NCI-H748 (cell line): ENCODE results near the gene PCNX3.
"Not testable (repeated sequence)": the region's sequence is repeated elsewhere in the genome, so short reads cannot be mapped to it uniquely, and the experiment has no call there.

Experiments
- DNase-seq: peaks from one replicate; lab custom pipeline; 2025; ENCODE audit not compliant: unreplicated experiment; lab: John Stamatoyannopoulos, UW

PCNX3 gene

DNA sequence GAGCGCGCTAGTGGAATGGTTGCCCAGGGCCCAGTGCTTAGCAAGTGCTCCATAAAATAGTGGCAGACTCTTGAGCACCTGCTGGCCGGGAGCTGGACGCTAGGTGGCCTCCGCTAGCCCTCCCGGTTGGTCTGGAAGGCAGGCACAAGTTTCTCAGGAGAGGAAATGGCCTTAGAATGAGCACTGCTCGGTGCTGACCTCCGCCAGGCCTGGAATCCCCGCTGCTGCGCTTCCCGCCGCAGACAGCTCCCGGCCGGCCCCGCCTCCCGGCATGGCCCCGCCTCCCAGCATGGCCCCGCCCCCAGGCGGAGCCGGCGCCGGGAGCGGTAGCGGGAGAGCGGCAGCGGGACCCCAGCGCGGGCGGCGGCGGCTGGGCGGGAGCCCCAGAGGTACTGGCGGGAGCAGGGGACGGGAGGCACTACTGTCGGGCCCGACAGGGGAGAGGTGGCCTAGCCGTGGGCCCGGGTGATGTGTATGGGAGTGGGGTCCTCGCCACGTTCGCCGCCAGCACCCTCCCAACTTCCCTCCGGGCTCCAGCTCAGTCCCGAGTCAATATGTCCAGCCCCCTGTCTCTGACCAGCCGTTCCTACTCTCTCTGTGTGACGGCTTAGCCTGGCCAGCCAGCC is 22.3 kb downstream of the PCNX3 start, which contains the start of gene SIPA1:
SIPA1 (plus strand) TSS at position 308 of the 626 bp plus-strand sequence. CDS start 2,821 bp downstream, outside the sequence.
- peak; percentile 79 for DNase-seq

GRCh38 chr11:65639228-65639597 is 23.6 kb downstream of the PCNX3 start:
- not testable (repeated sequence) for DNase-seq

DNA sequence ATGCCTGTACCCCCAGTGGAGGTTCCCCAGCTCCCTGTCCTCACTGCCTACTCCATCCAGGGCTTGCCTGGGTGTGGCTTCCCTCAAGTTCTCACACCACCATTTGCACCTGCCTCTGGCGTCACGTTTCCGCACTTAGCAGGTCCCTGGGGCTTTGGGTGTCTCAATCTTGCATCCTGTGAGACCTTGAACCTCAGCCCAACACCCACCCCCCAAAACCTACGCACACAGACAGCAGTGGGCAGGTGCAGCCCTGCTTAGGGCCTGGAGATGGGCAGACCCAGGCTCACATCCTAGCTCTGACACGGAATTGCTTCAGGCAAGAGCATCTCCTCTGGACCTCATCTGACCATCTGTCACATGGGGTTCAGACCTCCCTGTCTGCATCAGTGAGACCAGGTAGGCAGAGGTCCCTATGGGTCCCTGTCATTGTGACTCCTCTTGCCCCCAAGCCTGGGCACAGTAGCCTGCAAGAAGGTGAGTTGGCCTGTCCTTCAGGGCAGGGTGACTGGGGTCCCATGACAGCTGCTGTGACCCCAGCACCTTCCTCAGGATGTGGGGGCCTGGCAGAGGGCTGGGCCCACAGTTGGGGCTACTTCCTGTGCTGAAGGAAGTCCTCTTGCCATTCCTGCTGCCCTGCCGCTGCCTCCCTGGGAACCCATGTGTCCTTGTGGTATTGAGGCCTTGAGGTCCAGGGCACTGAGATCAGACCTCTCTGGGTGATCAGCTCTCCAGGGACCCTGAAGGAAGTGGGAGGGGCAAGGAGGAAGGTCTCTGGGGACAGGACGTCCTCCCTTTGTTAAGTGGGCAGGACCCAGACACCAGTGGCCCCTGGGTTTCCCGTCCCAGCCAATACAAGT is 24.3 kb downstream of the PCNX3 start:
- no peak for DNase-seq

DNA sequence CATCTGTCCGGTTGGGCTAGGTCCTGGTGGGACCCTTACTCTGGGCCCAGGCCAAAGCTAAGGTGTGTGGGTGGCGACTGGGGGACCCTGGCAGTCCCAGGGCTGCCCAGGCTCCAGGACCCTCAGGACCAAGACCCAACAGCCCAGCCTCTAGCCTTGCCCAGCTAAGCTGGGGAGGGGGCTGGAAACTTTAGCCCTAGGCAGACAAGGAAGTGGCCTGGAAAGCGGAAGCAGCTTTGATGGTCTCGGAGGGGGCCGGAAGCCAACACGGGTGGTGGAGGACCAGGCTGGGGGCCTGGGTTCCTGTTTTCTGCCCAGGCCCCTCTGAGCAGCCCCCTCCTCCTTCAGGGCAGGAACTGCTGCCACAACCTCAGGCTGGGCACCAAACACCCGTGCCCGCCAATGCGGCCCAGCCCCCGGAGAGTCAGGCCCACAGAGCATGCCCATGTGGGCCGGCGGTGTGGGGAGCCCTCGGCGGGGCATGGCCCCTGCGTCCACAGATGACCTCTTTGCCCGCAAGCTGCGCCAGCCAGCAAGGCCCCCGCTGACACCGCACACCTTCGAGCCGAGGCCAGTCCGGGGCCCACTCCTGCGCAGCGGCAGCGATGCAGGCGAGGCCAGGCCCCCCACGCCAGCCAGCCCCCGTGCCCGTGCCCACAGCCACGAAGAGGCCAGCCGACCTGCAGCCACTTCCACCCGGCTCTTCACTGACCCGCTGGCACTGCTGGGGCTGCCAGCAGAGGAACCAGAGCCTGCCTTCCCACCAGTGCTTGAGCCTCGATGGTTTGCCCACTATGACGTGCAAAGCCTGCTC is 25.1 kb downstream of the PCNX3 start:
- DNase-seq = no peak

- DNase-seq = no peak
Measured at GRCh38 chr11:65641297-65642013, 25.9 kb downstream of the PCNX3 start.

GRCh38 chr11:65642014-65642671 is 26.6 kb downstream of the PCNX3 start:
- DNase-seq = no peak

DNA sequence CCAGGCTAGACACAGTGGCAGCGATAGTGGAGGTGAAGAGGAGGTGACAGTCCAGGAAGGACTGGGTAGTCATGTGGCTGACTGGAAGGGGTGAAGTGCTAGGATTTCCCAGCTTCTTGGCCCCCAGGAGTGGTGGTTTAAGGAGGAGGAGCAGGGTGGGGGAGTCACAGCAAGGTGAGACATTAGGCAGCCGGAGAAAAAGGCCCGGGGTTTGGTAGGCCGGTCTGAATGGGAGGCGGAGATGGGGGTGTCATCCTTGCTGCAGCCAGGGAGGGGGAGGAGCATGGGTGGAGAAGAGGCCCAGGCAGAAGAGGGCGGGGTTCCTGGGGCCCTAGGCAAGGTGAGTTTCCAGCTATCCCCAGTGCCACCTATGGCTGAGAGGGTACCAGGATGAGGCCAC is 28.4 kb downstream of the PCNX3 start:
- no peak for DNase-seq

DNA sequence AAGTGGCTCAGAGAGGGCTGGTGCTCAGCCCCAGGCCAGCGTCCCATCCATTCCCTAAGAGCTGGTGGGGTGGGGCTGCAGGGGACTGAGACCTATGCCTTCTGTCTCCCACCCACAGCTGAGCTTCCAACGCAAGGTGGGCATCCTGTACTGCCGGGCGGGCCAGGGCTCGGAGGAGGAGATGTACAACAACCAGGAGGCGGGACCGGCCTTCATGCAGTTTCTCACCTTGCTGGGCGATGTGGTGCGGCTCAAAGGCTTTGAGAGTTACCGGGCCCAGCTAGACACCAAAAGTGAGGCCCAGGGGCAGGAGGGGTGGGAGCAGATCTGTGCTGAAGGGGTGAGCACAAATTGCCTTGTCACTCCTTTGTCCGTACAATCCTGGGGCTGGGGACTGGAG is 29.3 kb downstream of the PCNX3 start:
- no peak for DNase-seq

DNA sequence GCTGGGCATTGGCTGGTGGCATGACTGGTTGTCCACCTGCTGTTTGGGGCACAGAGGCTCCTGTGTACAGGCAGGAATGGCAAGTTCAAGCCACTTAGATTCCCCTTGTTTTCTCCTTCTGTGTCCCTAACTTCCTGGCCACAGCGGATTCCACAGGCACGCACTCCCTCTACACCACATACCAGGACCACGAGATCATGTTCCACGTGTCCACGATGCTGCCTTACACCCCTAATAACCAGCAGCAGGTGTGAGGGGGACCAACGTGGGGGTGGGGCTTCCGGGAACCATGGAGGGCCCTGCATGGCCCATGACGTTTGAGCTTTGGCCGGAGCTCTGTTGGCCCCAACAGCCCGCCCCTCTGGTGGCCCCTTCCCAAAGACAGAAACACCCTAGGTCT is 30.1 kb downstream of the PCNX3 start:
- no peak for DNase-seq

DNA sequence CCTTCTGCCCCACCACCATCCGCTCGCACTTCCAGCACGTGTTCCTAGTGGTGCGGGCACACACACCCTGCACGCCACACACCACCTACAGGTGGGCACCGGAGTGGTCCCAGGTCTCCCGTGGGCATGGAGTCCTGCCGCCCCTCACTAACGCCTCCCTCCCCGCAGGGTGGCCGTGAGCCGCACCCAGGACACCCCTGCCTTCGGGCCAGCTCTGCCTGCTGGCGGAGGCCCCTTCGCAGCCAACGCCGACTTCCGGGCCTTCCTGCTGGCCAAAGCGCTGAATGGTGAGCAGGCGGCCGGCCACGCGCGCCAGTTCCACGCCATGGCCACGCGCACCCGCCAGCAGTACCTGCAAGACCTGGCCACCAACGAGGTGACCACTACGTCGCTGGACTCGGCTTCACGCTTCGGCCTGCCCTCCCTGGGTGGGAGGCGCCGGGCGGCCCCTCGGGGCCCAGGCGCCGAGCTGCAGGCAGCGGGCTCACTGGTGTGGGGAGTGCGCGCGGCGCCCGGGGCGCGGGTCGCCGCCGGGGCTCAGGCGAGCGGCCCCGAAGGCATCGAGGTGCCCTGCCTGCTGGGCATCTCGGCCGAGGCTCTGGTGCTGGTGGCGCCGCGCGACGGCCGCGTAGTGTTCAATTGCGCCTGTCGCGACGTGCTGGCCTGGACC is 30.8 kb downstream of the PCNX3 start:
- no peak for DNase-seq

DNA sequence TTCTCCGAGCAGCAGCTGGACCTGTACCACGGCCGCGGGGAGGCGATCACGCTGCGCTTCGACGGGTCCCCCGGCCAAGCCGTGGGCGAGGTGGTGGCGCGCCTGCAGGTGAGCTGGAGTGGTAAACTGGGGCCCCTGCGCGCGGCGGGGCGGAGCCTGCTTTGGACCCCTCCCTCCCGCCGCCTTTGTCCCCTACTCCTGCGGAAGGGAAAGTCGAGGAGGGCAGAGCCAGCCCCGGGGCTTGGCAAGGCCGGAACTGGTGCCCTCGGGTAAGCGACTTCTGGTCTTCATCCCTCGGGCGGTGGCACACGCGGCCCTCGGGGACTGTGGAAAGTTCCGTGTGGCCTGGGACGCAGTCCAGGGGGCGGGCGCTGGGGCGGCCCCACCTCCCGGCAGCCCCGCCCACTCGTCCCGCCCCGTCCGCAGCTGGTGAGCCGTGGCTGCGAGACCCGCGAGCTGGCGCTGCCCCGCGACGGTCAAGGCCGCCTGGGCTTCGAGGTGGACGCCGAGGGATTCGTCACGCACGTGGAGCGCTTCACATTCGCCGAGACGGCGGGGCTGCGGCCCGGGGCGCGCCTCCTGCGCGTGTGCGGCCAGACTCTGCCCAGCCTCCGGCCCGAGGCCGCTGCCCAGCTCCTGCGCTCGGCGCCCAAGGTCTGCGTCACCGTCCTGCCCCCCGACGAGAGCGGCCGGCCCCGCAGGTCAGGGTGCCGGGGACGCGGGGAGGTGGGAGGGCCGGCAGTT is 31.6 kb downstream of the PCNX3 start:
- peak; percentile 63 for DNase-seq

GRCh38 chr11:65648997-65649493 is 33.5 kb downstream of the PCNX3 start:
- DNase-seq = no peak

DNA sequence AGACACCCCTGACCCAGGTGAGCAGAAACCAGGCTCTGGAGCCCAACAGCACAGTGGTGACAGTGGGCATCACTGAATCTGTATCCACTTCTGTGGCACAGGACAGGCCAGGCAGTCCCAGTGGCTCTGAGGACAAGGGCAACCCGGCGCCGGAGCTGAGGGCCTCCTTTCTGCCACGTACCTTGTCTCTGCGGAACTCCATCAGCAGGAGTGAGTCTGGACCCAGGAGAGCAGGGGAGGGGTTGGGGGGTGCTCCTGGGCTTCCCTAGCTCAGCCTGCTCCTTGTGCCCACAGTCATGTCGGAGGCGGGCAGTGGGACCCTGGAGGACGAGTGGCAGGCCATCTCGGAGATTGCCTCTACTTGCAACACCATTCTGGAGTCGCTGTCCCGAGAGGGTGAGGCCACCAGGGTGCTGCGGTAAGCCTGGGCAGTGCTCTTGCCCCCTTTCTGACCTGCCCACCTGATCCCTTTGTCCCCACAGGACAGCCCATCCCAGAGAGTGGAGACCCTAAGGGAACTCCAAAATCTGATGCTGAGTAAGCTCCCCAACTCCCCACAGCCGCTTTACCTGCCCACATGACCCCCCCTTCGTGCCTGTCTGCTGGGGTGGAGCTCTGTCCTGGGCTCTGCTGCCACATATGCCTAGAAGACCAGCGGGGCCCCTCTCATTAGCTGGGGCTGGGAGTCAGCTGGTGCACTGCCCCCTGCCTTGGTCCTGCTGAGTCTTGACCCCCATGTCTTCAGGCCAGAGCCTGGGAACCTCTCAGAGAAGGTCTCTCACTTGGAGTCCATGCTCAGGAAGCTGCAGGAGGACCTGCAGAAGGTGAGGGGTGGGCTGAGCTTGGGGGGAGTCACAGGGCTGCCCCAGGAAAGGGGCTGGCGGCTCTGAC is 34.3 kb downstream of the PCNX3 start:
- no peak for DNase-seq

GRCh38 chr11:65650547-65651338 is 35.2 kb downstream of the PCNX3 start:
- DNase-seq = no peak

DNA sequence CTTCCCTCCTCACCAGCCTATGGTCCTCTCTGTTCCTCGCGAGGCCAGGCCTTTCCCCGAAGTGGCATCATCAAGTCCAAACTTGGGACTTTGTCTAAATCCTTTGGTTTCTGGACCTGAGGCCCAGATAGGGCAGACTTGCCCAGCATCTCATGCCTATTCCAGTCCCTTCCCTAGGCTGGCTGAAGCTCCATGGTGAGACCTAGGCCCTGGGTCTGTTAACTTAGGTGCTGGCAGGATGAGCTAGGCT is 35.7 kb downstream of the PCNX3 start:
- no peak for DNase-seq

GRCh38 chr11:65651589-65652510 is 36.3 kb downstream of the PCNX3 start:
- peak; percentile 22 for DNase-seq
